OCI-LY7 (cell line): ENCODE measurements around the gene TBC1D21.

Experiments used
- CTCF ChIP-seq: fragments of 200-600 bp; sonication (generic); conservative IDR thresholded peaks from 2 replicates; pipeline ENCODE4 v1.5.1; 2014; ENCODE audit warnings: mild to moderate bottlenecking, antibody characterized with exemption, low read length, moderate library complexity, mixed read lengths
- EZH2phosphoT487 ChIP-seq: fragments of 200-600 bp; sonication (generic); IDR thresholded peaks from 2 replicates; pipeline ENCODE4 v1.6.1; 2018; ENCODE audit warnings: low read depth, borderline replicate concordance, mild to moderate bottlenecking, mixed run types, antibody characterized with exemption, low read length, moderate library complexity, mixed read lengths

- TF ChIP-seq CTCF (no peak), EZH2phosphoT487 (no peak)
Measured at GRCh38 chr15:73850228-73850627, 23.1 kb upstream of the TBC1D21 start.
